Activated CD4-positive, alpha-beta memory T cell treated with anti-CD3 and anti-CD28 coated beads, Interleukin-2, amount 10 ng/mL, durations not matched to agents 7 days and 5 days (primary cell): Measurements from ENCODE around the gene GFER. TPM values are rescaled to one million over a fixed set of nuclear protein-coding genes. Genes with fewer than 3 reads are reported as not detected.

Experiments
- CTCF ChIA-PET: fragments of 350-600 bp; sonication (Branson Sonifier 250); formaldehyde crosslinking; loops from one replicate; lab custom pipeline; 2021; ENCODE audit warnings: antibody characterized with exemption, inconsistent platforms; lab: Charles Lee
- POLR2A ChIA-PET: fragments of 350-600 bp; sonication (Branson Sonifier 250); formaldehyde crosslinking; loops from one replicate; lab custom pipeline; 2021; ENCODE audit warnings: antibody characterized with exemption; lab: Charles Lee
- DNase-seq: peaks from one replicate; pipeline ENCODE4 v3.0.0-alpha.2; 2020
- H3K27ac Mint-ChIP-seq: one replicate; pipeline ENCODE4 v1.8.0; 2021; ENCODE audit warnings: mild to moderate bottlenecking, mixed read lengths
- H3K27me3 Mint-ChIP-seq: one replicate; pipeline ENCODE4 v1.8.0; 2021; ENCODE audit warnings: mixed read lengths
- H3K36me3 Mint-ChIP-seq: one replicate; pipeline ENCODE4 v1.8.0; 2021; ENCODE audit warnings: low read depth, mixed read lengths
- H3K4me1 Mint-ChIP-seq: one replicate; pipeline ENCODE4 v1.8.0; 2021; ENCODE audit warnings: mixed read lengths
- H3K4me3 Mint-ChIP-seq: one replicate; pipeline ENCODE4 v1.8.0; 2021; ENCODE audit warnings: mild to moderate bottlenecking, mixed read lengths
- H3K9me3 Mint-ChIP-seq: one replicate; pipeline ENCODE4 v1.8.0; 2021; ENCODE audit warnings: mixed read lengths
- total RNA-seq, 2 experiments: library from RNA; stranded (reverse); gene quantifications; one replicate each; pipeline ENCODE4 v1.2.3, GENCODE V29; 2021

Gene GFER
- total RNA-seq, 2 experiments from 2014 or later = 29.1 to 32.0 TPM

DNA sequence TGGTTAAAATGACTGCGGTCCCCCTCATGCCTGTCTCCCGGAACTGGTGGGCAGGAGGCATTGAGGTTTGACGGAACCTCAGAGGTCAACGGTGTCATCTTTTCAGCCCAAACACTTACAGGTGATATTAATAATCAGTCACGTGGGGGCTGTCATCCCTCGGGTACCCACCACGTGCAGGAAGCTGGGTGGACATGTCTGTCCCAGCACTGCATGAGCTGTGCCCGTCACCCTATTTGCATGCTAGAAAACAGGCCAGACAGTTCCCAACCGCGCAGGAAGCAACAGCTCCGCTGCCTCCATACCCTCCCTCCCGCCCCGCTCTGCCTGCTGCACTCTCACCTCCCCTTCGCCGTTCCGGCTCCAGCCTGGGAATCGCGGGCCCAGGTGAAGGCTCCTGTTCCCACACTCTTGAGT lies 7.2 kb downstream of the GFER start:
- H3K27ac Mint-ChIP-seq = peak overlapping the region; percentile 71
- H3K9me3 Mint-ChIP-seq = no peaks in the 10 kb centered on the region
- DNase-seq = peak; percentile 67
- H3K4me1 Mint-ChIP-seq = peaks cover 37% of the 10 kb centered on the region
- ChIA-PET CTCF (interaction anchor here (1.5 to 3.8 kb wide), 2 partner anchors 13 to 164 kb away, joined by 3 to 36 read pairs; partner anchors contain the start of gene TRAF7), POLR2A (interaction anchor here (1.0 to 5.6 kb wide), 8 partner anchors 9 to 223 kb away, joined by 3 to 56 read pairs (median 16); partner anchors contain the start of genes PGP, RPS2, TBL3 and TRAF7)
- peak overlapping the region; percentile 73 for H3K4me3 Mint-ChIP-seq
- H3K27me3 Mint-ChIP-seq = peaks cover 14% of the 10 kb centered on the region
- peaks cover 18% of the 10 kb centered on the region for H3K36me3 Mint-ChIP-seq

GRCh38 chr16:1991588-1991947 lies 7.6 kb downstream of the GFER start:
- peaks cover 14% of the 10 kb centered on the region for H3K36me3 Mint-ChIP-seq
- H3K4me3 Mint-ChIP-seq = peak overlapping the region; percentile 73
- peaks cover 37% of the 10 kb centered on the region for H3K4me1 Mint-ChIP-seq
- no peak for DNase-seq
- POLR2A ChIA-PET = interaction anchor here (1.0 to 5.6 kb wide), 9 partner anchors 8 to 223 kb away, joined by 3 to 56 read pairs (median 15); partner anchors contain the start of genes GFER, NOXO1, PGP and RPS2
- CTCF ChIA-PET = interaction anchor here (1.5 to 3.8 kb wide), 2 partner anchors 13 to 164 kb away, joined by 3 to 36 read pairs; partner anchors contain the start of gene TRAF7
- peaks cover 14% of the 10 kb centered on the region for H3K27me3 Mint-ChIP-seq
- H3K9me3 Mint-ChIP-seq = no peaks in the 10 kb centered on the region
- peak overlapping the region; percentile 71 for H3K27ac Mint-ChIP-seq

DNA sequence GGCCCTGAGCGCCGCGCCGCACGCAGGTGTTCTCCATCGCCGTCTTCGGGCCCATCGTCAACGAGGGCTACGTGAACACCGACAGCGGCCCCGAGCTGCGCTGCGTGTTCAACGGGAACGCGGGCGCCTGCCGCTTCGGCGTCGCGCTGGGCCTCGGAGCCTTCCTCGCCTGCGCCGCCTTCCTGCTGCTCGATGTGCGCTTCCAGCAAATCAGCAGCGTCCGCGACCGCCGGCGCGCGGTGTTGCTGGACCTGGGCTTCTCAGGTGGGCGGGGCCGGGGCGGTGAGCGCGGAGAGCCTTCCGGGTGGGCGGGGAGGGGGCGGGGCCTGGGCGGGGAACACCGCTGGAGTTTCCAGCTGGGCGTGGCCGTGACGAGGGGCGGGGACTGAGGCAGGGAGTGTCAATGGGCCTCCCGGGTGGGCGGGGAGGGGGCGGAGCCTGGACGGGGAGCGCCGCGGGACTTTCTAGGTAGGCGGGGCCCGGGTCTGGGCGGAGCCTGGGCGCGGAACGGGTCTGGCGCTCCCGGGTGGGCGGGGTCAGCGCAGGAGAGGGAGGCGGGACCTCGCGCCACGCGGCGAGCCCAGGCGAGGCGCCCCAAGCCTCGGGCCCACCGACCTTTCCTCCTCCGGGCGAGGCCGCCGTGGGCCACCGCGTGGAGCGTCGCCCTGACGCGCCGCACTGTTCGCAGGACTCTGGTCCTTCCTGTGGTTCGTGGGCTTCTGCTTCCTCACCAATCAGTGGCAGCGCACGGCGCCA lies 8.1 kb downstream of the GFER start:
- POLR2A ChIA-PET = interaction anchor here (1.0 to 5.6 kb wide), 9 partner anchors 8 to 222 kb away, joined by 3 to 56 read pairs (median 15); partner anchors contain the start of genes GFER, NOXO1, PGP and RPS2

GRCh38 chr16:1992704-1993317 lies 8.8 kb downstream of the GFER start:
- no peak overlapping the region for H3K27ac Mint-ChIP-seq
- CTCF ChIA-PET = interaction anchor here (1.5 to 3.8 kb wide), 2 partner anchors 12 to 163 kb away, joined by 3 to 36 read pairs; partner anchors contain the start of gene TRAF7
- POLR2A ChIA-PET = interaction anchor here (1.0 to 5.6 kb wide), 8 partner anchors 9 to 162 kb away, joined by 3 to 56 read pairs (median 16); partner anchors contain the start of genes GFER, NOXO1, RPS2 and TBL3
- no peaks in the 10 kb centered on the region for H3K9me3 Mint-ChIP-seq
- no peak overlapping the region for H3K4me3 Mint-ChIP-seq
- peaks cover 14% of the 10 kb centered on the region for H3K27me3 Mint-ChIP-seq
- peaks cover 37% of the 10 kb centered on the region for H3K4me1 Mint-ChIP-seq
- DNase-seq = no peak
- H3K36me3 Mint-ChIP-seq = peaks cover 16% of the 10 kb centered on the region

More for the DNA sequence above, 8.1 kb downstream of the GFER start:
- Mint-ChIP-seq H3K27ac (peak overlapping the region; percentile 35), H3K27me3 (peaks cover 14% of the 10 kb centered on the region), H3K4me3 (peak overlapping the region; percentile 73), H3K4me1 (peaks cover 37% of the 10 kb centered on the region), H3K36me3 (peaks cover 12% of the 10 kb centered on the region), H3K9me3 (no peaks in the 10 kb centered on the region)
- CTCF ChIA-PET = interaction anchor here (1.5 to 3.8 kb wide), 2 partner anchors 12 to 163 kb away, joined by 3 to 36 read pairs; partner anchors contain the start of gene TRAF7
- peak; percentile 98 for DNase-seq

DNA sequence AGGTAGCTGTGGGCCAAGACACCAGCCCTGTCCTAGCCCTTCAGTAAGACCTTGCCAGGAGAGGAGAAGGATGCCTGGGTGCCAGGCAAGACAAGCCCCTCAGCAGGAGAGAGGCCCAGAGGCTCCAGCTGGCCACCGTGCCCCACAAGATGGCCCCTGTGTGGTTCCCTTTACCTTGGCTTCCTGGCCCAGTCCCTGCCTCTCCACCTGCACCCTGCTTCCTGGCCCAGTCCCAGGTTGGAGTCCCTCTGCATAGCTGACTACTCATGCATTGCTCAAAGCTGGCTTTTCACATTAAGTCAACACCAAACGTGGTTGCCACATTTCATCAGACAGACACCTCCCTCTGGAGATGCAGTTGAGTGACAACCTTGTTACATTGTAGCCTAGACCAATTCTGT lies 9.7 kb downstream of the GFER start:
- no peak overlapping the region for H3K4me3 Mint-ChIP-seq
- H3K9me3 Mint-ChIP-seq = no peaks in the 10 kb centered on the region
- ChIA-PET CTCF (interaction anchor here (3.8 kb wide), 1 partner anchor 11 kb away, joined by 36 read pairs; no protein-coding TSS in a partner anchor), POLR2A (interaction anchor here (4.6 to 5.6 kb wide), 4 partner anchors 11 to 161 kb away, joined by 16 to 56 read pairs (median 24); partner anchors contain the start of genes RPS2, TBL3 and TRAF7)
- no peak for DNase-seq
- H3K36me3 Mint-ChIP-seq = peaks cover 19% of the 10 kb centered on the region
- peaks cover 34% of the 10 kb centered on the region for H3K4me1 Mint-ChIP-seq
- peaks cover 8% of the 10 kb centered on the region for H3K27me3 Mint-ChIP-seq
- no peak overlapping the region for H3K27ac Mint-ChIP-seq

GRCh38 chr16:1997494-1998359 lies 13.7 kb downstream of the GFER start:
- CTCF ChIA-PET = interaction anchor here (1.1 kb wide), 1 partner anchor 25 kb away, joined by 4 read pairs; no protein-coding TSS in a partner anchor
- POLR2A ChIA-PET = interaction anchor here (1.0 to 1.1 kb wide), 2 partner anchors 10 to 157 kb away, joined by 3 read pairs; no protein-coding TSS in a partner anchor
- H3K4me3 Mint-ChIP-seq = no peak overlapping the region
- no peaks in the 10 kb centered on the region for H3K27me3 Mint-ChIP-seq
- H3K4me1 Mint-ChIP-seq = peaks cover 11% of the 10 kb centered on the region
- no peaks in the 10 kb centered on the region for H3K9me3 Mint-ChIP-seq
- DNase-seq = no peak
- H3K36me3 Mint-ChIP-seq = peaks cover 34% of the 10 kb centered on the region
- no peak overlapping the region for H3K27ac Mint-ChIP-seq

- Mint-ChIP-seq H3K4me1 (peaks cover 8% of the 10 kb centered on the region), H3K4me3 (no peak overlapping the region), H3K36me3 (peaks cover 34% of the 10 kb centered on the region), H3K27me3 (no peaks in the 10 kb centered on the region), H3K27ac (no peak overlapping the region), H3K9me3 (no peaks in the 10 kb centered on the region)
- ChIA-PET POLR2A (interaction anchor here (1.0 to 1.1 kb wide), 2 partner anchors 10 to 156 kb away, joined by 3 read pairs; no protein-coding TSS in a partner anchor), CTCF (interaction anchor here (1.1 kb wide), 1 partner anchor 24 kb away, joined by 4 read pairs; no protein-coding TSS in a partner anchor)
- no peak for DNase-seq
Observed at GRCh38 chr16:1998360-1998835, 14.4 kb downstream of the GFER start.

DNA sequence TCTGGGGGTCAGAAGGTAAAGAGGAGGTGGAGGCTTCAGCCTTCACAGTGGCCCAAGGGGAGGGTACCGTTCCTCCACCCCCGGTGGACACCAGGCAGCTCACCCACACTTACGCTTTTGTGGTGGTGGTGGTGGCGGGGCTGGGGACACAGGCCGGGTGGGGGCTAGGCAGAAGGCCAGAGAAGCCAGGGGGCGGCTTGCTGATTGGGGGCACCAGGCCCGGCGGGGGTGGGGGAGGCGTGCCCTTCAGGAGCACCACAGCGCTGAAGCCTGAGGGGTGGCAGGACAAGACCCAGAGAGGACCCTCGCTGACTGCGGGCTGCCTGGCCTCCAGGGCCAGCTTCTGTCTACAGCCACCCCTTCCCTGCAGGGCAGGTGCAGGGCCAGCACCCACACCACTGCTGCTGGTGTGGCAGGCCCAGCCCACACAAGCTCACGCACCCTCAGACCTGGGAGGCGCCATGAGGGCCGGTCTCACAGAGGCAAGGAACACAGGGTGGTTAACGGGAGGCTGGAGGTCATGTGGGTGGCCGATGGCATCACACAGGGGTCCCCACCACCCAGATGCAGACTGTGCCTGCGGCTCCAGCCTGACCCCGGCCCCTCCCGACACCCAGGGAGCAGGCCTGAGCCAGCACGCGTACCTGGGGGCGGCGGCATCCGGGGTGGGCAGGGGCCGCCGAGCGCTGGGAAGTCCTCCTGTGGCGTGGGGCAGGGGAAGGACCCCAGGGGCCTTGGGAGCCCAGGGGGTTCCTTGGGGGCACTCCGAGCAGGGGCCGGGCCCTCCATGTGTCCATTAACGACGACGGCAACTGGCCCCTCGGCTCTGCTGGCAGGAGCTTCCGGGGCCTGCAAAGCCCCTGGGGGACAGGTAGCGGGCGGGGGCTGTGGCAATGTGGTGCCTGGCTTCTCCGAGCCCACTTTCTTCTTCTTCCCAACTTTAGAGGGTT lies 15.1 kb downstream of the GFER start:
- POLR2A ChIA-PET = interaction anchor here (1.0 to 1.4 kb wide), 4 partner anchors 9 to 155 kb away, joined by 3 to 4 read pairs (median 4); no protein-coding TSS in a partner anchor
- Mint-ChIP-seq H3K27me3 (no peaks in the 10 kb centered on the region), H3K27ac (no peak overlapping the region), H3K4me3 (no peak overlapping the region), H3K4me1 (peaks cover 6% of the 10 kb centered on the region), H3K9me3 (no peaks in the 10 kb centered on the region), H3K36me3 (peaks cover 34% of the 10 kb centered on the region)
- DNase-seq = no peak
- CTCF ChIA-PET = no interaction called here

DNA sequence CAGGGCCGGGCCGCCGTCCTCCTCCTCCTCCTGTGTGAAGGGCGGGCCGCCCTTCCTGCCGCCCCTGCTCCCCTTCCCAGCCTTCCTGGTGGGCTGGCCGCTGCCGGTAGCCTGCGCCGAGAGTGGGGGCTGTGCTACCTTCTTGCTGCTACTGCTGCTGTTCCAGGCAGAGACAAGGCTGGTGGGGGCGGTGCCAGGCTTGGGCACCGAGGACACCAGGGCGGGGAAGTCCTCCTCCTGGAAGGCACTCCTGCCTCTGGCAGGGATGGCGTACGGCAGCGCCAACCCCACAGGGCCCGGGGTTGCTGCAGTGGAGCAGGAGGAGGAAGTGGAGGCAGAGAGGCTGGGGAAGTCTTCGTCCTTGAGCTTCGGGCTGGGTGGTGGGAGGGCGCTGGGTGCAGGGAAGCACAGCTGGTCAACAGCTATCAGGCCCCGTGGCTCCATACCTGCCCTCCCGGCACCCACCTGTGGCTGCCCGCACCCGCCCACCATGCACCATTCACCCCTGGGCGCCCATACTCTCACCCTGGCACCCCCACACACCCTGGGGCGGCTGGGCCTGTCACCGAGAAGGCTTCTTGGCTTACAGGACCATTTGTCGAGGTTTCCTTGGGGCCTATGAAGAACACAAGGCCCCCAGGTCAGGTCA lies 16.0 kb downstream of the GFER start:
- Mint-ChIP-seq H3K27ac (no peak overlapping the region), H3K4me1 (peaks cover 12% of the 10 kb centered on the region), H3K27me3 (no peaks in the 10 kb centered on the region), H3K4me3 (no peak overlapping the region), H3K36me3 (peaks cover 34% of the 10 kb centered on the region), H3K9me3 (no peaks in the 10 kb centered on the region)
- ChIA-PET CTCF (no interaction called here), POLR2A (interaction anchor here (1.1 to 1.4 kb wide), 2 partner anchors 9 to 10 kb away, joined by 4 read pairs; no protein-coding TSS in a partner anchor)
- DNase-seq = no peak

DNA sequence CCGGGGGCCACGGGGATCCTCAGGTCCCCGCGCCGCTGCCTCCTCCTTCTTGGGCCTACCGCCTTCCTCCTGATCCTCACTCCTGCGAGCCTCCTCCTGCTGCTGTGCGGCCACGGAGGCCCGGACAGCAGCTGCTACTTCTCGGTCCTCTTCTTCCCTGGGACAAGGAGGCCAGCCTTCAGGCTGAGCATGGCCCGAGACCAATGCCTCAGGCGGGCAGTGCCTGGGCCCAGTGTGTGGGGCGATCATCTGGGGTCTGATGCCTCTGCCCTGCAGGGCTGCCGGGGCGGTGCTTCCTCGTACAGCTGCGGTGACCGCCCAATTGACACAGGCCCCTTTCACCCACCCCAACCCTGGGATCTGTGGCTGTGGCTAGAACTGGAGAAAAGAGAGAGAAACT lies 17.0 kb downstream of the GFER start:
- ChIA-PET POLR2A (interaction anchor here (1.4 to 1.5 kb wide), 2 partner anchors 8 to 22 kb away, joined by 4 read pairs; no protein-coding TSS in a partner anchor), CTCF (interaction anchor here (1.3 kb wide), 1 partner anchor 139 kb away, joined by 3 read pairs; no protein-coding TSS in a partner anchor)
- no peak for DNase-seq
- Mint-ChIP-seq H3K4me1 (peaks cover 17% of the 10 kb centered on the region), H3K36me3 (peaks cover 29% of the 10 kb centered on the region), H3K27me3 (no peaks in the 10 kb centered on the region), H3K4me3 (no peak overlapping the region), H3K27ac (no peak overlapping the region), H3K9me3 (no peaks in the 10 kb centered on the region)
